Epidermal melanocyte (primary cell): ENCODE data around the gene CYP2C18.
"Not testable (repeated sequence)": the region's sequence is repeated elsewhere in the genome, so short reads cannot be mapped to it uniquely, and the experiment has no call there.

ENCODE experiments used
- DNase-seq: peaks from one replicate; pipeline ENCODE4 v3.0.0; 2011; ENCODE audit warnings: low spot score; ENCODE audit not compliant: insufficient read length

The CYP2C18 gene

DNA sequence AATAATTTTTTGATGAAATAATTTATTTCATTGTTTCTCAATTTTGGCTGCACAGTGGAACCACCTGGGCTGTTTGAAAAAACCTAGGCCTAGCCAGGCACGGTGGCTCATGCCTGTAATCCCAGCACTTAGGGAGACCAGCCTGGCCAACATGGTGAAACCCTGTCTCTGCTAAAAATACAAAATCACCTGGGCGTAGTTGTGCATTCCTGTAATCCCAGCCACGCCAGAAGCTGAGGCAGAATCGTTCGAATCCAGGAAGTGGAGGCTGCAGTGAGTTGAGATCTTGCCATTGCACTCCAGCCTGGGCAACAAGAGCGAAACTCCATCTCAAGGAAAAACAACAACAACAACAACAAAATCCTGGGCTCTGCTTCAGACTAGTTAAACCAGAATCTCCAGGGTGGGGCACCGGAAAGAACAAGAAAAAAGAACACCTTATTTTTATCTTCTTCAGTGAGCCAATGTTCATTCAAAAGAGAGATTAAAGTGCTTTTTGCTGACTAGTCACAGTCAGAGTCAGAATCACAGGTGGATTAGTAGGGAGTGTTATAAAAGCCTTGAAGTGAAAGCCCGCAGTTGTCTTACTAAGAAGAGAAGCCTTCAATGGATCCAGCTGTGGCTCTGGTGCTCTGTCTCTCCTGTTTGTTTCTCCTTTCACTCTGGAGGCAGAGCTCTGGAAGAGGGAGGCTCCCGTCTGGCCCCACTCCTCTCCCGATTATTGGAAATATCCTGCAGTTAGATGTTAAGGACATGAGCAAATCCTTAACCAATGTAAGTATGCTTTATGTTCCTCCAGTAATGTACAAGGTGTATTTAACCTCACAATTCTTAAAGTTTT, at the start of gene CYP2C18:
Gene CYP2C18, plus strand, starts transcription at position 516 of the 841 bp plus-strand sequence. Its CDS starts 91 bp downstream, at position 607.
- DNase-seq = no peak

GRCh38 chr10:94638097-94638496, 45.4 kb upstream of the CYP2C18 start:
- DNase-seq = not testable (repeated sequence)

GRCh38 chr10:94639902-94640301, 43.6 kb upstream of the CYP2C18 start:
- DNase-seq = no peak

DNA sequence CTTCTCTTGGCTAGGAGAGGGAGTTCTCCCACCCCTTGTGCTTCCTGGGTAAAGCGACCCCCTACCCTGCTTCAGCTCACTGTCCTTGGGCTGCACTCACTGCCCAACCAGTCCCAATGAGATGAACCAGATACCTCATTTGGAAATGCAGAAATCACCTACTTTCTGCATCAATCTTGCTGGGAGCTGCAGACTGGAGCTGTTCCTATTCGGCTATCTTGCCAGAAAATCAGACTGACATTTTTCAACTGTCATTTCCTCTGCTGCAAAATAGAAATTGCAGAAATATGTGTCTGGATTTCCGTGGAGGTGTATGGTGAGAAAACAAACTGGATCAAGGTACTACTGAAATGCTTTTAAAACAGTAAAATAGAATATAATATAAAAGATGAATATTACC, 43.0 kb upstream of the CYP2C18 start:
- no peak for DNase-seq

DNA sequence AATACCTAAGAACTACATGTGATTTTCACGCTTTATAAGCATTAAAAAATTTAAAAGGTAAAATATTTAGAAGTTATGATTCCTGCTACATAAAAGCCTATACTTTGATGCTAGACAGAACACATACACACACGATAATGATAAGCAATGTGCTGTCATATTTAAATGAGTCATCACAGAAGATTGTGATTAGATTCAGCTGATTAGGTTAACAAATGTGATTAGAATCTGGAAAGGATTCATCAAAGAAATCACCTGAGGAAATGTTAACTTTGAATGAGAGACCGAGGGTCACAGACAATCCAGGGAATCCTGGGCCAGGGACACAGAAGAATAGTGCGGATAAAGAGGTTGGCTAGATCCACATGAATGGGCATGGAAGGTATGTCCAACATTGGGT, 42.0 kb upstream of the CYP2C18 start:
- no peak for DNase-seq

DNA sequence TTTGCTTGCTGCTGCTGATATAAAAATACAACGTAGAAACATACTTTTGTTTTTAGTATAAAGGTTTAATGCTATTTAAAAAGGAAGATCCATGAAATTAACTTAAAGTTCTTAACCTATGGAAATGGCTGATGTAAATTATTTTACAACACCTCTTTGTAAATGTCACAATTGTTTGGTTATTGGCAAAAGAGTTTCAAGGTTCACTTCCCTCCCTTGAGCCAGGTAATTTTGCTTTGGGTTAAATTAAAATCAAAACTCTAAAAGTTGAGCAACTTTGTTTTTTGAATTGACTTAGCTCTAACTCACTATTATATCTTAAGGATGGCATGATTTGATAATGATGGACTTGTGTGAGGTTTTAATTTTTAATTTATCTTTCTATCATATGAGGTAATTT, 39.2 kb upstream of the CYP2C18 start:
- DNase-seq = no peak

- no peak for DNase-seq
These were observed 38.2 kb upstream of the CYP2C18 start for GRCh38 chr10:94645285-94645684.

DNA sequence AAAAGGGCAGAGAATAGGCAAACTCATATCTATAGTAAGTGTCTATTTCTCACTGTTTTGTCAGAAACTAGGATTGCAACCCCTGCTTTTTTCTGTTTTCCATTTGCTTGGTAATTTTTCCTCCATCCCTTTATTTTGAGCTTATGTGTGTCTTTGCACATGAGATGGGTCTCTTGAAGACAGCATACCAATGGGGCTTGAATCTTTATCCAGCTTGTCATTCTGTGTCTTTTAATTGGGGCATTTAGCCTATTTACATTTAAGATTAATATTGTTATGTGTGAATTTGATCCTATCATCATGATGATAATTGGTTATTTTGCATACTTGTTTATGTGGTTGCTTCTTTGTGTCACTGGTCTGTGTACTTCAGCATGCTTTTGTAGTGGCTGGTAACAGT, 28.3 kb upstream of the CYP2C18 start:
- not testable (repeated sequence) for DNase-seq

DNA sequence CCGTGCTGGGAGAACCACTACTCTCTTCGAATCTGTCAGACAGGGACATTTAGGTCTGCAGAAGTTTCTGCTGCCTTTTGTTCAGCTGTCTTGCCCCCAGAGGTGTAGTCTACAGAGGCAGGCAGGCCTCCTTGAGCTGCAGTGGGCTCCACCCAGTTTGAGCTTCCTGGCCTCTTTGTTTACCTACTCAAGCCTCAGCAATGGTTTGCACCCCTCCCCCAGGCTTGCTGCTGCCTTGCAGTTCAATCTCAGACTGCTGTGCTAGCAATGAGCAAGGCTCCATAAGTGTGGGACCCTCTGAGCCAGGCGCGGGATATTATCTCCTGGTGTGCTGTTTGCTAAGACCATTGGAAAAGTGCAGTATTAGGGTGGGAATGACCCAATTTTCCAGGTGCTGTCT, 20.5 kb upstream of the CYP2C18 start:
- DNase-seq = not testable (repeated sequence)

- no peak for DNase-seq
These were observed 17.0 kb upstream of the CYP2C18 start for GRCh38 chr10:94666391-94667102.

GRCh38 chr10:94673614-94674321, 9.8 kb upstream of the CYP2C18 start:
- no peak for DNase-seq

DNA sequence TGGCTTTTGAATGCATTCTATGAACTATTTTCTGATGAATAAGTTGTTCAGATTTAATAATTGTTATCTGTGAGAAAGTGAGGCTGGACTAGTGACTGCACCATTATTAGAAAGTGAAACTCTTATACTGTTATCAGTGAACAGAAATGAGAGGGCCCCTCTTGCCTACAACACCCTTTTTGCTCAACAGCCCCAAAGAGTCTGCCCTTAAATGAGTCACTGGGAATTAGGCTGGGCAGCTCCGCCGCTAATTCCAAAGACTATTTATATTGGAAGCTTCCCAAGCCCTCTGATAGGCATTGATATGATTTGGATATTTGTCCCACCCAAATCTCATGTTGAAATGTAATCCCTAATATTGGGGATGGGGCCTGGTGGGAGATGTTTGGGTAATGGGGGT, 7.0 kb upstream of the CYP2C18 start:
- no peak for DNase-seq

GRCh38 chr10:94677691-94678090, 5.8 kb upstream of the CYP2C18 start:
- no peak for DNase-seq

GRCh38 chr10:94678475-94678874, 5.1 kb upstream of the CYP2C18 start:
- DNase-seq = no peak

DNA sequence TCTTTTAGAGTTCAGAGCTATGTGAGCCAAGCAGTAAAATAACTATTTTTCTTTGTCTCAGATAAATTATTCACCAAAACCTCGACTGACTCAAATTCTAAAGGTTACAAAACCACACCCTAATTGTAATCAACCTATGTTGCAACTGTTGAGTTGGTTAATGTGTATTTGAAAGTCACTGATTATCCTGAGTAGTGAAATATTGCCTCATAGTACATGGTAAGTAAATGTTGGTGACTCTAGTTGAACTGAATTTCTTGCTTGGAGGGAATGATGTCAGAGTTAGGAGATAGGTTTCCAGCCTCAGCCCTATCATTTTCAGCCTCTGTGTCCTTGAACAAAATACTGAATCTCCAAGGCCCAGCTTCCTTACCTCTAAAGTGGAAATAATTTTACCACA, 3.0 kb upstream of the CYP2C18 start:
- DNase-seq = no peak

GRCh38 chr10:94682636-94683035, 893 bp upstream of the CYP2C18 start:
- not testable (repeated sequence) for DNase-seq

- DNase-seq = no peak
These were observed 4.2 kb downstream of the CYP2C18 start for GRCh38 chr10:94687625-94688248.

DNA sequence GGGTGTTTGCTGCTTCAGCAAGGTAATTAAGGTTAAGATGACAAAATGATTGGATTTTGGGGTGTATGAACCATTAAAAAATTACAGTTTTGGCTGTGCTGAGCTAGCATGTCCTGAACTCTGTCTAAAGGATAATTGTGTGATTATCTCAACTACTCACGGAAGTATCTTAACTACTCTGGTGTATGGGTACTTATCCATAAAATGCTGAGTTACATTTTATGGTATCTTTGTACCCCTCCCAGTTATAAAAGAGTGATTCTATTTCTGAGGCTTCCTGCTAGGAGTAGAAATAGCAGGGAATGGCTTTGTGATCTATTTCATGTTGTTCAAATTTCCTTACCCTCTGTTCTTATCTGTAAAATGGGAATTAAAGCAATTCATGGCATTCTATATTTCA, 22.6 kb downstream of the CYP2C18 start:
- no peak for DNase-seq

- DNase-seq = no peak
These were observed 27.0 kb downstream of the CYP2C18 start for GRCh38 chr10:94710578-94710977.

DNA sequence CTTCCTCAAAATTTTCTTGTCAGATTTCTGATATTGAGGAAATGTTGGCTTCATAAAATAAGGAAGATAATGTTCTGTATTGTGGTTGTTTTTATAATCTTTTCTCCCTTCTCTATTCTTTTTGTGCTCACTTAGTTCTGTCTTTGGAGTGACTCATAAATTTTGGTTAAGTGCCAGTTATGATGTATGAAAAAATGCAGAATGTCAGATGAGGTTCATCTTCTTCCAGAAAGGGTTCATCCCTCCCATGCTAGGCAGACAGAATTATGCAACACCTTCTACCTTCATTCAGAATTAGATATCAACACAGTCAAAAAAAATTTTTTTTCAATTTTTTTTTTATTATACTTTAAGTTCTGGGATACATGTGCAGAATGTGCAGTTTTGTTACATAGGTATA, 42.3 kb downstream of the CYP2C18 start:
- DNase-seq = no peak

GRCh38 chr10:94735197-94735596, 51.7 kb downstream of the CYP2C18 start:
- DNase-seq = no peak

DNA sequence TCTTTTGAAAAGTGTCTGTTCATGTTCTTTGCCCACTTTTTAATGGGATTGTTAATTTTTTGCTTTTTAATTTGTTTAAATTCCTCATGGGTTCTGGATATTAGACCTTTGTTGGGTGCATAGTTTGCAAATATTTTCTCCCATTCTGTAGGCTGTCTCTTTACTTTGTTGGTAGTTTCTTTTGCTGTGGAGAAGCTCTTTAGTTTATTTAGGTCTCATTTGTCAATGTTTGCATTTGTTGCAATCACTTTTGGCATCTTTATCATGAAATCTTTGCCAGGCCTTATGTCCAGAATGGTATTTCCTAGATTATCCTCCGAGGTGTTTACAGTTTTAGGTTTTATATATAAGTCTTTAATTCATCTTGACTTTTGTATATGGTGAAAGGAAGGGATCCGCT, 55.1 kb downstream of the CYP2C18 start:
- no peak for DNase-seq
